ENCODE measurements around the gene TUFM.
A peak's percentile ranks its signal among the peaks of the same experiment; 100 is the strongest.
"Not testable (repeated sequence)": the region's sequence is repeated elsewhere in the genome, so short reads cannot be mapped to it uniquely, and the experiment has no call there.

Gene TUFM

DNA sequence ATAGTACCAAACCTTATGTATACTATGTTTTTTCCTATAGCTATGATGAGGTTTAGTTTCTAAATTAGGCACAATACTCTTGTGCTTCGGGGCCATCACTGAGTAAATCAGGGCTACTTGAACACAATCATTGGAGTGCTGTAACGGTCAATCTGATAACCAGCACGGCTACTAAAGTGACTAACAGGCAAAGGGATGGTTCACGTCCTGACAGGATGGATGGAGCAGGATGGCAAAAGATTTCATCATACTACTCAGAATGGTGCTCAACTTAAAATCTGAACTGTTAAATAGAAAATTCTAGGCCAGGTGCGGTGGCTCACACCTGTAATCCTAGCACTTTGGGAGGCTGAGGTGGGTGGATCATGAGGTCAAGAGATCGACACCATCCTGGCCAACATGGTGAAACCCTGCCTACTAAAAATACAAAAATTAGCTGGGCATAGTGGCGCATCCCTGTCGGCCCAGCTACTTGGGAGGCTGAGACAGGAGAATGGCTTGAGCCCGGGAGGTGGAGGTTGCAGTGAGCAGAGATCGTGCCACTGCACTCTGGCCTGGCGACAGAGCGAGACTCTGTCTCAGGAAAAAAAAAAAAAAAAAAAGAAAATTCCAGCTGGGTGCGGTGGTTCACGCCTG is 7.0 kb downstream of the TUFM start:
- DNase-seq (ENCODE audit: low read depth in 2 of 3, low spot score in 2 of 3), result no peak

DNA sequence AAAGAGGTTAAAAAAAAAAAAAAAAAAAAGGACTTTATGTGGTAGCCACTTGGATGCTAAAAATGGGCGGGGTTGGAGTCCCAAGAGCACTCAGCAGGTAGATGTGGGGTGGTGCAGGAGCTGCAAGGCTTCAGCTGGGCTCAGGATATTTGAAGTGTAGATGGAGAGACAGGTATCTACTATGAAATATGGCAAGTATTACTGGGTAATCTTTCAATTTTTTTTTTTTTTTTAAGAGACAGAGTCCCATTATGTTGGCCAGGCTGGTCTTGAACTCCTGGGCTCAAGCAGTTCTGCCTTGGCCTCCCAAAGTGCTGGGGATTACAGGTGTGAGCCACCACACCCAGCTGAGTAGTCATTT is 7.6 kb downstream of the TUFM start:
- no peak for DNase-seq (ENCODE audit: low read depth in 2 of 3, low spot score in 2 of 3)

DNA sequence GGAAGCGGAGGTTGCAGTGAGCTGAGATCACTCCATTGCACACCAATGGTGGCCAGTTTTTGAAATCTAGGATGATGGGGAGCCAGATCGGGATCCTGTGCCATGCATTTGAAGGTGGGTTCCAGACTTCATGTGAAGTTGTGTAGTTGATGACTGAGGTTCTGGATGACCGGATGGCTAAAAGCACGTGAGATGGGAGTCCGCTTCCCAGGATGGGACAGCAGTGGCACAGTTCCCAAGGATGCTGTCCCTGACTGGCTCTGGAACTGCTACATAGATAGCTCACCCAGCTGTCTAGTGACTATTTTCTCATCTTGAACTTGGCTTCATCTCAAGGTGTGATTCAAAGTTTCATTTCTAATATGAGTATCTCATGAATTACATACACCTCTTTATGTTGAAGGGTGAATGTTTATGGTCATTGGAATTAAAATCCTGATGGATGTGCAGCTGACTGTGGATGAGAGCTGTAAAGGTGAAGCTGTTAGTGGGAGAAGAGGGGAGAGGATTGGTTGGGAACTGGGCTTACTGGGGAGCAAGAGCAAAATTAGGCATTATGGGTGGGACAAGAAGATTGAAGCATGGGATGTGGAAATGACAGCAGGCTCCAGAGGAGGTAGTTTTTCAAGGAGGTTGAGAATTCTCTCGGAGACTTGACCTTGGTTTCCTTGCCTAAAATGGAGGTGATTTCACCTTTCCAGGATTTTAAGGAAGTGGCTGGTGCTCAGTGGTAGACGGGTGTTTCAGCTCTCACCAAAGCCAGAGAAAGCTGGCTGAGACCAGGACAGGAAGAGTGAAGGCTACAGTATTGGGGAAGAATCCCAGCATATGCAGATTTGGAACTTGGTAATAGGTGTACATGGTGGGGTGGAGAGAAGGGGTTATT is 8.2 kb downstream of the TUFM start:
- DNase-seq (ENCODE audit: low read depth in 2 of 3, low spot score in 2 of 3), result no peak

DNA sequence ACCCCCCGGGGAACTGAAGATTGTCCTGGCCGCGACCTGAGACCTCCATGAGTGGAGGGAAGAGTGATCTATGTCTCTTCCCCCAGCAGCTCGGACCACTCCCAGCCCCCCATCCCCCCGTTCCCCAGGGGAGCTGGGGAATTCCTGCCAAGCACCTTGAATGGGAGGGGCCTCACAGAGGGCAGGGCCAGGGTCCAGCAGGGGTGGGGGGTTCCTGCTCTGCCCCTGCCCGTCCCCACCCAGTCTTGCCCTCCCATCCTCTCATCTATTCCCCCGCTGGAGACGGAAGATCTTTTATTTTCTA is 9.4 kb downstream of the TUFM start:
- no peak for DNase-seq (ENCODE audit: low read depth in 2 of 3, low spot score in 2 of 3)

DNA sequence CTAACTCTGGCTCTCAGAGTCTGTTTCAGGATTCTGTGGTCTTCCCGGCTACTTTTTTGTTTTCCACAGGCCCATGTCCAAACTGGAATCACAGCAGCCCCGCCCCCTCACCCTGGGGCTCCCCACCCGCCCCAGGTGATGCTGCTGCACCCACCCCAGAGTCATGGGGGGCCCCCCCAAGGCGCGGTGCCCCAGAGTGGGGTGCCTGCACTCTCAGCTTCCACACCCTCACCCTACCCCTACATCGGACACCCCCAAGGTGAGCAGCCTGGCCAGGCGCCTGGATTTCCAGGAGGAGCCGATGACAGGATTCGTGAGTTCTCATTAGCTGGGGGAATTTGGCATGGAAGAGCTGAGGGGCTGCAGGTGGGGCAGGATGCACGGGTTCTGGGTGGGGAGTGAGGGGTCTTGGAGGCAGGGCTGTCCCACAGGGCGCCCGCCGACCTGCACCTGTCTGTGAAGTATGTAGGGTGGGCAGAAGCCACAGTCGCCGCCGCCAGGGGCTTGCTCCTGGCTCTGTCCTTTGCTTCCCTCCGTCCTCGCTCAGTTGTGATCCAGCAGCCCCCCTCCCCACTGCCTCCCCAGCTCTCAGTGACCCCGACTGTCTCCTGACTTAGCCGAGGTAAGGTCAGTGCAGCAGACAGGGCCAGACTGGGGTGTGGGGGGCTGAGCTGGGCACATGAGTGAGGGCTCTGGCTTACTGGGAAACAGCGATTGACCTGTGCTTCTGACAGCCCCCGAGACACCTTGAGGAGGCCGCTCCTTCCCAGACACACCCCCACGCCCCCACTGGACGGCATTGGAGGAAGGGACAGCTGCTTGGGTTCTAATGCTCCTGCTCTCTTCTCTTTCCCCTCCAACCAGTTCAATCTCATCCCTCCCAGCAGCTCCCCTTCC is 10.0 kb downstream of the TUFM start:
- DNase-seq (ENCODE audit: low read depth in 2 of 3, low spot score in 2 of 3), result no peak

DNA sequence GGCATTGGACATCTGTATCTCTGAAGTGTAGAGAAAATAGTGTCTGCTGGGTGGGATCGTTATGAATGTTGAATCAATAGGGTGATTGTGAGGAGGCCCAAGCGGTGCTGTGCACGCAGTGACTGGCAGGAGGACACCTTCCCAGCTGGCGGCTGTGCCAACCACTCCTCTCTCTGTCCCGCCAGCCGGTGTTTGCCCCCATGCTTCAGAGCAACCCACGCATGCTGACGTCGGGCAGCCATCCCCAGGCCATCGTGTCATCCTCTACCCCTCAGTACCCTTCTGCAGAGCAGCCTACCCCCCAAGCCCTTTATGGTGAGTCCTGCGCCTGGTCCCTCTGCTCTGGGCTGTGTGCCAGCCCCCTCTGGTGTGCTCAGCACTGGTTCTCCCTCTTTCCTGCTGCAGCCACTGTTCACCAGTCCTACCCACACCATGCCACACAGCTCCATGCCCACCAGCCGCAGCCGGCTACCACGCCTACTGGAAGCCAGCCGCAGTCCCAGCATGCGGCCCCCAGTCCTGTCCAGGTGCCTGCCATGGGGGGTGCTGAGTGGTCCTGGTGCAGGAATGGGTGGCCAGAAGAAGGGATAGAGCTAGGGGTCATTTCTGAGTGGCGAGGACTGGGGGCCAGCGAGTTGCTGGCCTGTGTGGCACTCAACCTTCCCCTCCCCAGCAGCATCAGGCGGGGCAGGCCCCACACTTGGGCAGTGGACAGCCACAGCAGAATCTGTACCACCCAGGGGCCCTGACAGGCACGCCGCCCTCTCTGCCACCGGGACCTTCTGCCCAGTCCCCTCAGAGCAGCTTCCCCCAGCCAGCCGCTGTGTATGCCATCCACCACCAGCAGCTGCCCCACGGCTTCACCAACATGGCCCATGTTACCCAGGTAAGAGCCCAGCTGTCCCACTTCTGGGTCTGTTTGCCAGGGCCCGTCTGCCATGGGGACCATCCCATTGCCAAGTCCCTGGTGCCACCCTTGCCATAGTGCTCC is 11.0 kb downstream of the TUFM start:
- no peak for DNase-seq (ENCODE audit: low read depth in 2 of 3, low spot score in 2 of 3)

DNA sequence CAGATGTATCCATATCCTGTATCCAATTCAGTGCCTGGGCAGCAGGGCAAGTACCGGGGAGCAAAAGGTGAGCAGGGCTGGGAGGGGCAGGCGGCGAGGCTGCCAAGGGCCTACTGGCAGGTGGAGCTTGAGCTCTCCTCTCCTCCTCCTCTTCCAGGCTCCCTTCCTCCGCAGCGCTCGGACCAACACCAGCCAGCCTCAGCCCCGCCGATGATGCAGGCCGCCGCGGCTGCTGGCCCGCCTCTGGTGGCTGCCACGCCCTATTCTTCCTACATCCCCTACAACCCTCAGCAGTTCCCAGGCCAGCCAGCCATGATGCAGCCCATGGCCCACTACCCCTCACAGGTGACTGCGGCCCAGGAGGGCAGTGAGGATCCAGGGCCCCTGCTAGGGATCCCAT is 11.8 kb downstream of the TUFM start:
- no peak for DNase-seq (ENCODE audit: low read depth in 2 of 3, low spot score in 2 of 3)

DNA sequence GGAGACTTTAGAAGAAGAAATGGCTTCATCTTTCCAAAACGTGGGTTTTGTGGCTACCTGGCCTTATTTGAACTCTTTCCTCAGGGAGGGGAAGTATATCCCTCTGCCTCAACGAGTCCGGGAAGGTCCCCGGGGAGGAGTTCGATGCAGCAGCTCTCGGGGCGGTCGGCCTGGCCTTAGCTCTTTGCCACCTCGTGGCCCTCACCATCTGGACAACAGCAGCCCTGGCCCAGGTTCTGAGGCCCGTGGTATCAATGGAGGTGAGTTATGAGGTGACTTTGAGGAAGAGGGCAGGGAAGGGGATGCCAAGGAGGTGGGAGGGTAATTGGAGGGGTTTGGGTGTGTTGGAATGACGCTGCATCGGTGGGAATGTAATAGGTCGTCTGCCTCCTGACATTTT is 15.6 kb downstream of the TUFM start:
- DNase-seq (ENCODE audit: low read depth in 2 of 3, low spot score in 2 of 3), result no peak

DNA sequence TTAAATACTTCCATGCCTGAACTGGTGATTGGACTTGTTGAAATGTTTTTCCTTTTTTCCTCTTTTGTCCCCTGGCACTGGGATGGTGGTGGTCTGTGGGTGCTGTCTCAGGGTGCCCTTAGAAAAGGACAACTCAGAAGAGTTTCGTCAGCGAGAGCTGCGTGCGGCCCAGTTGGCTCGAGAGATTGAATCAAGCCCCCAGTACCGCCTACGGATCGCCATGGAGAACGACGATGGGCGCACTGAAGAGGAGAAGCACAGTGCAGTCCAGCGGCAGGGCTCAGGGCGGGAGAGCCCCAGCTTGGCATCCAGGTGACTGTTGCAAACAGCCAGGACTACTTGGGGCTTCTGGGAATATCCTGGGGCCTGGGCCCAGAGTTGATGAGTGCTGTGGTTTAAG is 16.4 kb downstream of the TUFM start:
- DNase-seq (ENCODE audit: low read depth in 2 of 3, low spot score in 2 of 3), result no peak

DNA sequence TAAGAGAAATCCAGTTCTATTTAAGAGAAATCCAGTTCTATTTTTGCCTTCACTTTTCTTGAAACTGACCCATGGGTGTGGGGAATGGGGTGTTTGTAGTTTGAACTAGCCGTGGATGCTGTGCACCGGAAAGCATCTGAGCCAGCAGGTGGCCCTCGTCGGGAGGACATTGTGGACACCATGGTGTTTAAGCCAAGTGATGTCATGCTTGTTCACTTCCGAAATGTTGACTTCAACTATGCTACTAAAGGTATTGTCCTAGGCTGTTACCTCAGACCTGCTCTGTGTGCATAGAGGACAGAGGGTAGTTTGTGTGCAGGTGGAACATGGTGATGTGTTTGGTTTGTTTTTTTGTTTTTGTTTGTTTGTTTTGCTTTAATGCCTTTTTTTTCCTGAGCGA is 20.0 kb downstream of the TUFM start:
- no peak for DNase-seq (ENCODE audit: low read depth in 2 of 3, low spot score in 2 of 3)

DNA sequence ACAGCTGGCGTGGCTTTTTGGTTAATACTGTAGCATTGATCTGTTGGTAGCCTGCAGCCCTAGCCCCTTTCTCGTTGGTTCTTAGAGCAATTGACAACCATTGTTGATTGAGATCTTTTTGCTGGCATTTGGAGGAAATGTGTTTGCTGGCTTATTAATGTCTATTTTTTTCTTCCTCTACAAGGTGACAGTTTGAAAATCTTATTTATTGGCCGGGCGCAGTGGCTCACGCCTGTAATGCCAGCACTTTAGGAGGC is 21.5 kb downstream of the TUFM start:
- DNase-seq (ENCODE audit: low read depth in 2 of 3, low spot score in 2 of 3), result no peak

DNA sequence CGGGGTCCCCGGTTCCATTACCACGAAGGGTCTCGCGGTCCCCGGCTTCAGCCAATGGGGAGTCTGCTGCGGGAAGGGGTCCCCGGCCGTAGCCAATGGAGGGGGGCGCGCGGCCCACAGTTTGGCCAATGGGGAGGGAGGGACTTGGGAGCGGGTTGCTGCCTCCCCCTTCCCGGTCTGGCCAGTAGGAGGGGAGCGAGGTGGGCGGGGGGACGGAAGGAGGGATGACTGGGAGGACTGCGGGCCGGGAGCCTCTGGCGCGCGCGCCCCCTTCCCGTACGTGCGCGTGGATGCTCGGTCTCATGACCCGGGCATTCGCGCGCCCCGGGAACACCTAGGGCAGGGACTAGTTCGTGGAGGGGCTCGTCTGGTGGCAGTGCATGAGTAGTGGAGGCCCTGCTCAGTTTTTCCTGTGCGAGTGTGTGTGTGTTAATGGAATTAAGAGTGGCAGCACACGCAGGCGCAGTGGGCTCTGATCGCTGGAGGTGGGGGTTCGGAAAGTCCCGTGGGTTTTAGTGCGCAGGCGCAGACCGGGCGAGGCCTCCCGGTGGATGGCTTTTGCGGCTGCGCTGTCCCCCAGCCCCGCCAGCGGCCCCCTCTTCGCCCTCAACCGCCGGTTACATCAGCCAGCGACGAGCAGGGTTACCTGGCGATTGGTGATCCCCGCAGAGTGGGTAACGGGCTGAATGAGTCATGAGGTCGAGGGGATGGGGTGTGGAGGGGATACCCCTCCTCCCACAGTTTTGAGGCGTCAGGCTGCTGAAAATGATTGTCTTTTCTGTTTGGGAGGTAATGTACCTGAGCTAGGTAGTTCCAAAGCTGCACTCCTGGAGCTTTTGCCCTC is 22.1 kb downstream of the TUFM start:
- peak; percentile 88 to 95 (median 90) for DNase-seq (ENCODE audit: low read depth in 2 of 3, low spot score in 2 of 3)

DNA sequence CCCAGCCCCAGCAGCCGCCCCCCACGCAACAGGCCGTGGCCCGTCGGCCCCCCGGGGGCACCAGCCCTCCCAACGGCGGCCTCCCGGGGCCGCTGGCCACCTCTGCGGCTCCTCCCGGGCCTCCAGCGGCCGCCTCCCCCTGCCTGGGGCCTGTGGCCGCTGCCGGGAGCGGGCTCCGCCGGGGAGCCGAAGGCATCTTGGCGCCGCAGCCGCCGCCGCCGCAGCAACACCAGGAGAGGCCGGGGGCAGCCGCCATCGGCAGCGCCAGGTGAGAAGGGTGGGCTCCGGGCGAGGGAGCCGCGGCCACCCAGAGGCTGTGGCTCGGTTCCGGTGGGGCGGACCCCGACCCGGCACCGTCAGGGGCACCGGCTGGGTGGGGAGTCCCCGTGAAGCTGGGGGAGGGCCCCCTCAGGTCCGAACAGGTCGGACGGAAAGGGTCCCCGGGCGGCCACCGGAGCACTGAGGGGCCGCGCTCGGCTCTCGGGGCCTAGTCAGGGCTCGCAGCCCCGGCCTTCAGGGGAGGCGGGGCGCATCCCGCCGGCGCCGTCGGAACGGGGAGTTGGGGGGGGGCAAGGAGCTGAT is 22.8 kb downstream of the TUFM start:
- no peak for DNase-seq (ENCODE audit: low read depth in 2 of 3, low spot score in 2 of 3)

DNA sequence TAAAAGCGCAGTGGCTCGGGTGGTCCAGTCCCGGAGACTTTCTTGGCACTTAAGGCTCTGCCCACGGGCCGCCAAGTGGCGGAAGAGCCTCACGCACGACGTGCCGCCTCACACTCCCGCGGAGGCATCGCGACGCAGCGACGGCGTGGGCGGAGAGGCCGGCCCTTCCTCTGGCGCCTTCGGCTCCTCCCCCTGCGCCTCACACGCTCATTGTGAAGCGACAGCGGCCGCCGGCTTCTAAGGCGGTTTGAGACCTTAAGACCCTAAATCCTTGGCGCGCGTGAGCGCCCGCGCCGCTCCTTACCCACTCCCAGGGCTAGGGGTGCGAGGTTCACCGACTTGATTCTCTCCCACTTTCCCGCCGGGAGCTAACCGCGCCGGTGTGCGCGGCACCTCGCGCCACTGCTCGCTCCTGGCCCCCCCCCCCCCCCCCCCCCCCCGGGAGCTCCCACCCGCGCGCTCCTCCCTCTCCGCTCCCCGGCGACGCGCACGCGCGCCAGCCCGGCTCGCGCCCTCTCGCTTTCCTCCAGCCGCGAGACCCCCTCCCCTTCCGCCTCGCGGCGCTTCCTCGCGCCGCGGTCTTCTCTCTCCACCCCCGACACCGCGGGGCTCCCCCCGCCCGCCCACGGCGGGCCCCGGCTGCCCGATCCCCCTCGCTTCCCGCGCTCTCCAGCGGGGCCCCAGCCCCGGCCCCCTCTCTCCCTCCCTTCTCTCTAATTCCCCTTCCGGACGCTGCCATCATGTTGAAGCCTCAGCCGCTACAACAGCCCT is 23.4 kb downstream of the TUFM start, which contains the start of gene ATXN2L:
ATXN2L (plus strand) TSS at position 480 of the 771 bp plus-strand sequence; CDS start at position 741, 261 bp downstream.
- DNase-seq (ENCODE audit: low read depth in 2 of 3, low spot score in 2 of 3), result peak; percentile 90 to 95 (median 94)

DNA sequence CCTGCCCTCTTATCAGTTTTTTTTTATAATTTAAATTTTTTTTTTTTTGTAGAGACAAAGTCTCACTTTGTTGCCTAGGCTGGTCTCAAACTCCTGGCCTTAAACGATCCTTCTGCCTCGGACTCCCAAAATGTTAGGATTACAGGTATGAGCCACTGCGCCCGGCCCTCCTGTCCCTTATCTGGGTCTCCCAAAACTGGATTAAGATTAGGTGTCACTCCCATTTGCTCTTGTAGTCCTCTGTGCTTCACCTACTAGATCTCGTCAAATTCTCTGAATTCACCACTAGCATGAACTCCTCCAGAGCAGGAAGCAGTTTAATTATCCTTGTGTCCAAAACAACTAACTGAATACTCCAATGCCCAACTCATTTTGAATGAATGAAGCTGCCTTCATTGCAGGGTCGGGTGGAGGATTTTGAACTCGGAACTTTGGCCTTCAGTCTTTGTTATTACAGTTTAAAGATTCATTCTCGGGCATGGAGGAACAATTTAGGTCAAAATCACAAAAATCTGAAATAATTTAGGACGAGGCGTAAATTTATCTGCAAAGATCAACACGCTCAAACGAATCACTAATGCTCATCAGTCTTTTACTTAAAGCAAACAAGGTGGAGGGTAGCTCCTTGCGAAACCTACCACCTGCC is 24.2 kb downstream of the TUFM start:
- DNase-seq (ENCODE audit: low read depth in 2 of 3, low spot score in 2 of 3), result no peak

DNA sequence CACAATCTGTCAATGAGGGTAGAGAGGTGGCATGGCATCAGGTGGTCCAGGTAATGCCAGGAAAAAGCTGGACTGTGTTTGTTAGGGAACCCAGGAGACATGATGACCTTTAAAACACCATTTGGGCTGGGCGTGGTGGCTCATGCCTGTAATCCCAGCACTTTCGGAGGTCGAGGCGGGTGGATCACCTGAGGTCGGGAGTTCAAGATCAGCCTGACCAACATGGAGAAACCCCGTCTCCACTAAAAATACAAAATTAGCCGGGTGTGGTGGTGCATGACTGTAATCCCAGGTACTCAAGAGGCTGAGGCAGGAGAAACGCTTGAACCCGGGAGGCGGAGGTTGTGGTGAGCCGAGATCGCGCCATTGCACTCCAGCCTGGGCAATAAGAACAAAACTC is 25.6 kb downstream of the TUFM start:
- not testable (repeated sequence) for DNase-seq (ENCODE audit: low read depth in 2 of 3, low spot score in 2 of 3)

DNA sequence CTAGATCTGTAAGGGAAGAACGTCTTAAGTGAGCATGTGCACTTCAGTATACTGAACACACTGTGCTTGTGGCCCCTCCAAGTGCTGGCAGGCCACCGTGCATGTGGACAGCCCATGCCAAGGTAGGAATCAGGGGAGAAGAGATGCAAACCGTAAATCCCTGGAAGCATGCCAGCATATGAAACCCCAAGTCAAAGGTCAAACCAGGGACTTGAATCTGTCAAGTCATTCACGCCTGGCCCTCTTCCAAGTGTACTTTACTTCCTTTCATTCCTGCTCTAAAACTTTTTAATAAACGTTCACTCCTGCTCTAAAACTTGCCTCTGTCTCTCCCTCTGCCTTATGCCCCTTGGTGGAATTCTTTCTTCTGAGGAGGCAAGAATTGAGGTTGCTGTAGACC is 26.1 kb downstream of the TUFM start:
- no peak for DNase-seq (ENCODE audit: low read depth in 2 of 3, low spot score in 2 of 3)

DNA sequence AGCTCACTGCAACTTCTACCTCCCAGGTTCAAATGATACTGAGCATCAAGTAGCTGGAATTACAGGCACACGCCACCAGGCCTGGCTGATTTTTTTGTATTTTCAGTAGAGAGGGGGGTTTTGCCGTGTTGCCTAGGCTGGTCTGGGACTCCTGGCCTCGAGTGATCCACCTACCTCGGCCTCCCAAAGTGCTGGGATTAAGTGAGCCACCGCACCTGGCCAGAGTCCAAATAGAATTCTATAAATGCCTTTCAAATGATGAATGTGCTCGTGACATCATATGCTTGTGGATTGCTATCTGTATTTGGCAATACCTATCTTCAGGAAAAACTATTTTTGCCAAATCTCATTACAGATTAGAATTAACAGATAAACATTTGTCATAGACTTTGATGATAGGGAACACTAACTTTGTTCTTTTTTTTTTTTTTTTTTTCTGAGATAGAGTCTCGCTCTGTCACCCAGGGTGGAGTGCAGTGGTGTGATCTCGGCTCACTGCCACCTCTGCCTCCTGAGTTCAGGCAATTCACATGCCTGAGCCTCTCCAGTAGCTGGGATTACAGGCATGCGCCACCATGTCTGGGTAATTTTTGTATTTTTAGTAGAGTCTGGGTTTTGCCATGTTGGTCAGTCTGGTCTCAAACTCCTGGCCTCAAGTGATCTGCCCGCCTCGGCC is 38.6 kb downstream of the TUFM start:
- not testable (repeated sequence) for DNase-seq (ENCODE audit: low read depth in 2 of 3, low spot score in 2 of 3)
